ENCODE measurements around the gene DENND2C. TPM values are rescaled to one million over a fixed set of nuclear protein-coding genes. Genes with fewer than 3 reads are reported as not detected.

DENND2C gene
- total and polyA plus RNA-seq, 8 donors: 1.0 to 2.6 (median 2.0) TPM

DNA sequence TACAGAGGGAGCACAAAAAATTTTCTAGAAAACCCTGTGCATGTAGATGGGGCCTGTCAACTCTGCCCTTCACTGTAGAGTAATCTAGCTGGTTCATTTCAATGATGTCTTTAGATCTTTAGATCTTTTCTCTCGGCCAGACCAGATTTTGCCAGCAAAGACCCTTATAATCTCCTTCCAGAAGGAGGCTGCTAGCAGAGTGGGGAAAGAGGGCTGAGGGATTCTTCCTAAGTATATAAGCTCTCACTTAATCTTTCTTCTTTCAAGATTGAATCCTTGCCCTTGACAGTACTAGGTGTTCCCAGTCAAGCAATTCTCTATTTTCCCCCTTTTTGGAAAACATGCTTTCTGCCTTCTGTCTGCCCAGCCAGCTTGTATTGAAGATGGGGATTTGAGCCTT is 122.8 kb downstream of the DENND2C start:
- 72 to 76% methylated on average over 1 of the region's 1 CpG for WGBS, 2 donors
- TF ChIP-seq, protein P1, sequence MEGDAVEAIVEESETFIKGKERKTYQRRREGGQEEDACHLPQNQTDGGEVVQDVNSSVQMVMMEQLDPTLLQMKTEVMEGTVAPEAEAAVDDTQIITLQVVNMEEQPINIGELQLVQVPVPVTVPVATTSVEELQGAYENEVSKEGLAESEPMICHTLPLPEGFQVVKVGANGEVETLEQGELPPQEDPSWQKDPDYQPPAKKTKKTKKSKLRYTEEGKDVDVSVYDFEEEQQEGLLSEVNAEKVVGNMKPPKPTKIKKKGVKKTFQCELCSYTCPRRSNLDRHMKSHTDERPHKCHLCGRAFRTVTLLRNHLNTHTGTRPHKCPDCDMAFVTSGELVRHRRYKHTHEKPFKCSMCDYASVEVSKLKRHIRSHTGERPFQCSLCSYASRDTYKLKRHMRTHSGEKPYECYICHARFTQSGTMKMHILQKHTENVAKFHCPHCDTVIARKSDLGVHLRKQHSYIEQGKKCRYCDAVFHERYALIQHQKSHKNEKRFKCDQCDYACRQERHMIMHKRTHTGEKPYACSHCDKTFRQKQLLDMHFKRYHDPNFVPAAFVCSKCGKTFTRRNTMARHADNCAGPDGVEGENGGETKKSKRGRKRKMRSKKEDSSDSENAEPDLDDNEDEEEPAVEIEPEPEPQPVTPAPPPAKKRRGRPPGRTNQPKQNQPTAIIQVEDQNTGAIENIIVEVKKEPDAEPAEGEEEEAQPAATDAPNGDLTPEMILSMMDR (IDR thresholded peaks at IDR 0.05): no peak
- no peak for FAIRE-seq
- Histone ChIP-seq H3K27ac (no peak overlapping the region), H3K4me1 (no peaks in the 10 kb centered on the region), H3K36me3 (no peaks in the 10 kb centered on the region), H3K27me3 (no peaks in the 10 kb centered on the region), H3K9me3 (no peaks in the 10 kb centered on the region), H3K4me3 (no peak overlapping the region)
- intact Hi-C loops (cut with DNase I): no loop called here
- no peak for DNase-seq
- no peak for ATAC-seq

DNA sequence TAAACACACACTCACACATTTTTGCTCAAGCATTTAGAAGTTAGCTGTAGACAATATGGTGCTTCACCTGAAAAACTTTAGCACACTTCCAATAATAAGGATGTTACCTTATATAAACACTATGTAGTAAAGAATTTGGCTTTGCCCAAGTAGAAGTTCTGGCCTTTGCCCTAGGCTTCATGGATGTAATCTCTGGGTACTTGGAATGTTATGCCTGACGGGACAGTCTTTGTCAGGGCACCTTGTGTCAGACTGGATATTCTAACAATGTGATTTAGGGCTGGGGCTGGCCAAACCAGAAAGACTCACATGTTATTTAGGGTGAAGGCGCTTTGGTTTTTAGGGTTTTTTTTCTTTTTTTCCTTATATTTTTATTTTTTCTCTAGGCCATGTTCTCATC is 124.1 kb downstream of the DENND2C start:
- no peaks in the 10 kb centered on the region for H3K9me3 ChIP-seq
- 82 to 88% methylated on average over 2 of the region's 2 CpGs for WGBS, 2 donors
- no peaks in the 10 kb centered on the region for H3K27me3 ChIP-seq
- FAIRE-seq: no peak
- DNase-seq: no peak
- H3K27ac ChIP-seq: no peak overlapping the region
- no peak overlapping the region for H3K4me3 ChIP-seq
- no peak for ATAC-seq
- TF ChIP-seq, protein P1 (IDR thresholded peaks at IDR 0.05): no peak
- no peaks in the 10 kb centered on the region for H3K36me3 ChIP-seq
- intact Hi-C loops (cut with DNase I): no loop called here
- no peaks in the 10 kb centered on the region for H3K4me1 ChIP-seq

GRCh38 chr1:114545315-114545714 is 124.5 kb downstream of the DENND2C start:
- DNase-seq (no peak), FAIRE-seq (no peak), ATAC-seq (no peak)
- intact Hi-C loops (cut with DNase I): no loop called here
- TF ChIP-seq, protein P1 (IDR thresholded peaks at IDR 0.05): no peak
- WGBS, 2 donors: 67 to 75% methylated on average over 1 of the region's 1 CpG
- no peaks in the 10 kb centered on the region for H3K36me3 ChIP-seq
- no peaks in the 10 kb centered on the region for H3K27me3 ChIP-seq
- no peak overlapping the region for H3K4me3 ChIP-seq
- H3K4me1 ChIP-seq: no peaks in the 10 kb centered on the region
- no peaks in the 10 kb centered on the region for H3K9me3 ChIP-seq
- H3K27ac ChIP-seq: no peak overlapping the region

DNA sequence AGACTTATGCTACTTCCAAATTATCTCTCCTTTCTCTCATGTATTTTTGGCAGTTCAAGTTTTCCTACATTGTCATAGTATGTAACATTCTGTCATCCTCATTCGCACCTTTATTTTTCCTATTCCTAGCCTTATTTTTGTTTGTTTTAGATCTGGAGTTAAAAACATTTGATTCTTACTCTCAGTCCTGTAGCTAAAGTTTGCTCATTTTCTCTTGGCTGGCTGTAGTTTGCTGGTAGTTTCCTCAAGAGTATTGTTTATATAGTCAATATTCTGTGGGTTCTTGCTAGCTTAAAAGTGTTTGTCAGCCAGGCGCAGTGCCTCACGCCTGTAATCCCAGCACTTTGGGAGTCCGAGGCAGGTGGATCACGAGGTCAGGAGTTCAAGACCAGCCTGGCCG is 129.0 kb downstream of the DENND2C start:
- 12 to 18% methylated on average over 6 of the region's 6 CpGs for WGBS, 2 donors
- H3K4me1 ChIP-seq: no peaks in the 10 kb centered on the region
- H3K27me3 ChIP-seq: no peaks in the 10 kb centered on the region
- no peak overlapping the region for H3K4me3 ChIP-seq
- intact Hi-C loops (cut with DNase I): no loop called here
- FAIRE-seq (no peak), DNase-seq (no peak), ATAC-seq (peak in 2 of 4 donors; percentile 31 to 48)
- H3K9me3 ChIP-seq: no peaks in the 10 kb centered on the region
- TF ChIP-seq, protein P1 (IDR thresholded peaks at IDR 0.05): no peak
- no peak overlapping the region for H3K27ac ChIP-seq
- H3K36me3 ChIP-seq: no peaks in the 10 kb centered on the region

GRCh38 chr1:114540272-114540671 is 129.6 kb downstream of the DENND2C start:
- TF ChIP-seq, protein P1 (IDR thresholded peaks at IDR 0.05): no peak

More at GRCh38 chr1:114540272-114540671, 129.6 kb downstream of the DENND2C start:
- no peaks in the 10 kb centered on the region for H3K27me3 ChIP-seq
- no peaks in the 10 kb centered on the region for H3K4me1 ChIP-seq
- no peak overlapping the region for H3K27ac ChIP-seq
- no peaks in the 10 kb centered on the region for H3K9me3 ChIP-seq
- no peaks in the 10 kb centered on the region for H3K36me3 ChIP-seq
- DNase-seq (no peak), FAIRE-seq (no peak), ATAC-seq (peak in 2 of 4 donors; percentile 34 to 42)
- intact Hi-C loops (cut with DNase I): no loop called here
- H3K4me3 ChIP-seq: no peak overlapping the region
- WGBS, 2 donors: 9 to 15% methylated on average over 3 of the region's 3 CpGs
